Bronchial epithelial cell (primary cell): ENCODE measurements around the gene GGA3. TPM values are rescaled to one million over a fixed set of nuclear protein-coding genes. Genes with fewer than 3 reads are reported as not detected.
A peak's percentile ranks its signal among the peaks of the same experiment; 100 is the strongest.

Source experiments
- DNase-seq: peaks from one replicate; pipeline ENCODE4 v3.0.0-alpha.2; 2010; ENCODE audit warnings: low read depth
- FAIRE-seq: peaks from 2 replicates; lab custom pipeline; 2011; peaks lifted over from hg19 to GRCh38; lab: Jason Lieb, UNC
- H3K27me3 ChIP-seq: 2 replicates; pipeline ENCODE4 v1.5.1; 2011; ENCODE audit warnings: low read length; ENCODE audit not compliant: control insufficient read depth, insufficient read depth
- H3K36me3 ChIP-seq: 2 replicates; pipeline ENCODE4 v1.5.1; 2011; ENCODE audit warnings: low read length; ENCODE audit not compliant: control insufficient read depth, insufficient read depth
- H3K4me3 ChIP-seq: 2 replicates; pipeline ENCODE4 v1.5.1; 2011; ENCODE audit warnings: mild to moderate bottlenecking, low read depth, low read length, control low read depth
- total RNA-seq: library from RNA; depleted of rRNA; stranded (reverse); fragments of >200 nt; gene quantifications from 2 replicates; pipeline ENCODE4 v1.2.1, GENCODE V29; 2014
- TF ChIP-seq, protein P1 (sequence below): IDR thresholded peaks from 2 replicates; pipeline ENCODE4 v1.5.1; 2011; ENCODE audit warnings: mild to moderate bottlenecking, moderate library complexity, low read length, control low read depth, inconsistent platforms; ENCODE audit not compliant: insufficient read depth, severe bottlenecking

GGA3 gene
- total RNA-seq, 1 donor from 2014 or later = 14.5 TPM

DNA sequence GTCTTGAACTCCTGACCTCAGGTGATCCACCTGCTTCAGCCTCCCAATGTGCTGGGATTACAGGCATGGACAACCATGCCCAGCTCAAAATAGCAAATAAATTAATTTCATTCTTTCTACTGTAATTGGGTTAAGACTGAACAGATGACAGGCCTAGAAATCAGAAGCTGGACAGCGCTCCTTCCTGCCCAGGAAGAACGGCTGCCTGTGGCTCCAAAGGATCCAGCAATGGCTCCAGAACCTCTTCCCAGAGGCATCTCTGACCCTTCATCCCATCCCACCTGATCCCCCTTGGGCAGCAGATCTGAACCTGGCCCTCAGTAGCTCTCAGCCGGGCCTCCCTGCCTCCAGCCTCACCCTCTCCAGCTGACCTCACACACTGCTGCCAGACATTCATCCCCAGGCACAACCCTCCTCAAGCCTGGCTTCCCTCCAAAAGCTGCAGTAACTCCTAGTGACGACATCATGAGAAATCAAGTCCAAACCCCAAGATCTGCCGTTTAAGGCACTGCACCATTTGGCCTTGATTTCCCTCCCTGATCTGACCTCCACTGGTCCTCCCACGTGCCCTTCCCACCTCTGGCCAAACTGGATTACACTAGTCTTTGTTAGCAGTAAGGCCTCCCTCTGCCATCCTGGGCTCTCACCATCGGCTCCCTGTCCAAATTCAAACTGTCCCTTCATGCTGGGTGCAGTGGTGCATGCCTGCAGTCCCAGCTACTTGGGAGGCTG is 12.7 kb upstream of the GGA3 start:
- Histone ChIP-seq H3K4me3 (no peak overlapping the region), H3K36me3 (peaks cover 7% of the 10 kb centered on the region), H3K27me3 (no peaks in the 10 kb centered on the region)
- FAIRE-seq = peak; percentile 92
- peak; percentile 71 for DNase-seq
- TF ChIP-seq, protein P1, sequence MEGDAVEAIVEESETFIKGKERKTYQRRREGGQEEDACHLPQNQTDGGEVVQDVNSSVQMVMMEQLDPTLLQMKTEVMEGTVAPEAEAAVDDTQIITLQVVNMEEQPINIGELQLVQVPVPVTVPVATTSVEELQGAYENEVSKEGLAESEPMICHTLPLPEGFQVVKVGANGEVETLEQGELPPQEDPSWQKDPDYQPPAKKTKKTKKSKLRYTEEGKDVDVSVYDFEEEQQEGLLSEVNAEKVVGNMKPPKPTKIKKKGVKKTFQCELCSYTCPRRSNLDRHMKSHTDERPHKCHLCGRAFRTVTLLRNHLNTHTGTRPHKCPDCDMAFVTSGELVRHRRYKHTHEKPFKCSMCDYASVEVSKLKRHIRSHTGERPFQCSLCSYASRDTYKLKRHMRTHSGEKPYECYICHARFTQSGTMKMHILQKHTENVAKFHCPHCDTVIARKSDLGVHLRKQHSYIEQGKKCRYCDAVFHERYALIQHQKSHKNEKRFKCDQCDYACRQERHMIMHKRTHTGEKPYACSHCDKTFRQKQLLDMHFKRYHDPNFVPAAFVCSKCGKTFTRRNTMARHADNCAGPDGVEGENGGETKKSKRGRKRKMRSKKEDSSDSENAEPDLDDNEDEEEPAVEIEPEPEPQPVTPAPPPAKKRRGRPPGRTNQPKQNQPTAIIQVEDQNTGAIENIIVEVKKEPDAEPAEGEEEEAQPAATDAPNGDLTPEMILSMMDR = no peak

DNA sequence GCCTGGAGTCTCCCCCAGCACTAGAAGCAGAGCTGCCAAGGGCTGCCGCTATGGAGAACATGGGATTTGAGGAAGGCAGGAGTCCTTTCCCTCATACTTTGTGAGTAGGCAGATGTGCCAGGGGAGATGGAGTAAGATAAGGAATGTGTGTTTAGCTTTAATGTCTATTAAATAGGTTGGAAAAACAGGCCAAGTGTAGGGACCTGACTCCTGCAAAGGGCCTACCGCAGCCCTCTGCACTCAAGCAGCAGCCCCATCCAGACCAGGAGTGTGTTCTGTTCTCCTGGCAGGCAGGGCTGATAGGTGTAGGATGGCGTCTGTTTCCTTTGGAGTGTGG is 11.4 kb upstream of the GGA3 start:
- DNase-seq (no peak), FAIRE-seq (no peak)
- TF ChIP-seq, protein P1 = no peak
- no peak overlapping the region for H3K4me3 ChIP-seq
- peaks cover 7% of the 10 kb centered on the region for H3K36me3 ChIP-seq
- H3K27me3 ChIP-seq = no peaks in the 10 kb centered on the region

DNA sequence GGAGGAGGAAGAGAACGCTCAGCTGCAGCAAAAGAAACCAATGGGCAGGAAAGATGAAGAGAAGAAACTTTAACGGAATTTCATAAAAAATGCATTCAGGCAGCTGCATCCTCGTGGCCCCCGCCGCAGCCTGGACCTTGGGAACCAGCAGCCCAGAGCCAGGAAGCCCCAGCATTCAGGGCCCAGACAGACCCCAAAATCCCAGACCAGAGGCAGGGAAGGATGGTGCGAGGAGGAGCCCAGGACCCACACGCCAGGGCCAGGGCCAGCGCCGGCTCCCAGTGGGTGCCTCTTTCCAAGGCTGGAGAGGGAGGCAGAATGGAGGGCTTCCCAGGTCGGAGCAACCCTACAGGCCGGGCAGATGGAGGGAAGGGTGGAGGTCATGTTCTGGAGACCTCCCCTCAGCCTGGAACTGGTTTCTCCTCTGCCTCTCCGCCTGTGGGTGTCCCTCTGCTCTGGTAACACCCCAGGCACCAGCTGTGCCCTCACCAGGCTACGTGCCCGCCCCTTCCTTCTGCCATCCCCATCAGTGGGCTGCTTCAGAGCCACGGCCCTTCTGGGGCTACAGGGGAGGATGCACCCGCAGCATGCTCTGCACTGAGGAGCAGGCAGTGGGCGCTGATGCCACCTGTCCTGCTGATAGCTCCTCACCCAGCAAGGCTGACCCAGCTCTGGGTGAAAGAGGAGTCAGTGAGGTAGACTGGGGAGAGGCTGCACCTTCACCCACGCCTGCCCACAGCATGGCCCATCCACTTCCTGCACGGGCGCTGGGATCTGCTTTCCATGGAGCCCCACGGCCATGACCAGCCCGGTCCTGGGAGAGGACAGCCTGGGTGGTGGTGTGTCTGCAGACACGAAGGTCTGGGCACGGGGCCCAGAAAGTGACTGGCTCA is 10.8 kb upstream of the GGA3 start:
- TF ChIP-seq, protein P1 = no peak
- FAIRE-seq (no peak), DNase-seq (no peak)
- no peaks in the 10 kb centered on the region for H3K27me3 ChIP-seq
- peak overlapping the region; percentile 88 for H3K4me3 ChIP-seq
- H3K36me3 ChIP-seq = peaks cover 7% of the 10 kb centered on the region

DNA sequence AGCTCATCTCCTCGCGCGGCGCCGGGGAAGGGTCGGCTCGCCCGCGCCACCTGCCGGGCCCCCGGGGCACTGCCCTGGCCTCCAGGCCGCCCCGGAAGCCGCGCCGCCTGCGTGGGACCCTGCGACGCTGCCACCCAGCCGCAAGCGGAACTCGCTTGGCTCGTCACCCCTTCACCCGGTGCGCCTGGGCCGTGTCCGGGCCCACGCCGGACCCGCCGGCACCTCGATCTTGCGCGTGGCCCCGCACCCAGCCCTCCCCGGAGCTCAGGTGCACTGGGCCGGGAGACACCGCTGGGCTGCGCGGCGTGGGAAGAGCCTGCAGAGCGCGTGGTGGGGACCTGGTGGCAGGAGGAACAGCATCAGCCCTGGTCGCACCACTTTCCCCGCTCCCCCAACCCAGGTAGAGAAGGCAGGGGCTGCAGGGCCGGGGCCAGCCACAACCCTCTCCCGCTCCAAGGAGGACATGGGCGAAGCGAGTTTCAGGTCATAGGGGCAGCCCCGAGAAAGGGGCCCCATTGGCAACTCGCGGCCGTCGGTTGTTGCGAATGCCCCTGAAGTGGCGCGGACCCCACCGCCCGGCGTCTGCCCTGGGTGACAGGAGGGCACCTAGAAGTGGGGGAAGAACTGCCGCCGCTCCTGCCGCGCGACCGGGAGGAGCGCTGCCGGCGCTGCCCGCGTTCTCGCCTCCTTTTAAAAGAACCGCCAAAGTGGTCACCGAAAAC is 10.0 kb upstream of the GGA3 start:
- Histone ChIP-seq H3K4me3 (peak overlapping the region; percentile 88), H3K27me3 (no peaks in the 10 kb centered on the region), H3K36me3 (peaks cover 12% of the 10 kb centered on the region)
- FAIRE-seq = no peak
- TF ChIP-seq, protein P1 = peak; percentile 50
- DNase-seq = peak; percentile 29

DNA sequence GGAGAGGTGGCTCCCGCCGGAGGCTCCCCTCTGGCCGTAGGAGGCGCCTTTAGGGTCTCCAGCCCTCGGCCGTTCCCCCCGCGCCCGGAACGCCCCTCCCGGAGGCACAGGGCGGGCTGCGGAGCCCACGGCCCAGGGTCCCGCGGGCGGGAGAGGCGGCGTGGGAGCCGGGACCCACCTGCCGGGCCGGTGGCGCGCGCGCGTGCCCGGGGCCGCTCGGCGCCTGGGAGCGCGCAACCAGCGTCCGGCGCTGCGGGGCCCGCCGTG is 9.5 kb upstream of the GGA3 start, which contains the start of gene MIF4GD:
MIF4GD (minus strand) TSS at position 266 of the 267 bp plus-strand sequence. CDS start 1,036 bp downstream, outside the sequence.
- H3K36me3 ChIP-seq = peaks cover 15% of the 10 kb centered on the region
- no peak for FAIRE-seq

More for the DNA sequence above, 9.5 kb upstream of the GGA3 start, which contains the start of gene MIF4GD:
- DNase-seq = no peak
- Histone ChIP-seq H3K4me3 (peak within 1 kb of the TSS; percentile 88), H3K27me3 (no peaks in the 10 kb centered on the region)
- TF ChIP-seq, protein P1 = no peak
